ENCODE results near the gene CEP83.
"Not testable (repeated sequence)": the region's sequence is repeated elsewhere in the genome, so short reads cannot be mapped to it uniquely, and the experiment has no call there.

Gene CEP83

GRCh38 chr12:94429633-94430032 is 30.0 kb downstream of the CEP83 start:
- DNase-seq: no peak

GRCh38 chr12:94429191-94429590 is 30.5 kb downstream of the CEP83 start:
- no peak for DNase-seq

GRCh38 chr12:94427501-94428381 is 31.9 kb downstream of the CEP83 start:
- peak; percentile 59 for DNase-seq

- DNase-seq: no peak
These were observed 33.6 kb downstream of the CEP83 start for GRCh38 chr12:94426049-94426448.

- peak; percentile 37 for DNase-seq
These were observed 34.8 kb downstream of the CEP83 start for GRCh38 chr12:94424830-94425229.

GRCh38 chr12:94421868-94422740 is 37.6 kb downstream of the CEP83 start:
- DNase-seq: no peak

GRCh38 chr12:94418517-94418916 is 41.1 kb downstream of the CEP83 start:
- DNase-seq: no peak

- DNase-seq: peak; percentile 23
These were observed 43.1 kb downstream of the CEP83 start for GRCh38 chr12:94416613-94417012.

GRCh38 chr12:94415066-94415465 is 44.6 kb downstream of the CEP83 start:
- DNase-seq: no peak

GRCh38 chr12:94405413-94406116 is 54.1 kb downstream of the CEP83 start:
- DNase-seq: no peak

GRCh38 chr12:94404854-94405253 is 54.8 kb downstream of the CEP83 start:
- no peak for DNase-seq

GRCh38 chr12:94401326-94401725 is 58.3 kb downstream of the CEP83 start:
- no peak for DNase-seq

GRCh38 chr12:94398685-94399084 is 61.0 kb downstream of the CEP83 start:
- DNase-seq: not testable (repeated sequence)

GRCh38 chr12:94397401-94397800 is 62.3 kb downstream of the CEP83 start:
- DNase-seq: no peak

- DNase-seq: not testable (repeated sequence)
These were observed 63.7 kb downstream of the CEP83 start for GRCh38 chr12:94396014-94396413.

GRCh38 chr12:94390130-94390485 is 69.6 kb downstream of the CEP83 start:
- DNase-seq: no peak

- DNase-seq: not testable (repeated sequence)
These were observed 70.1 kb downstream of the CEP83 start for GRCh38 chr12:94389482-94390129.

GRCh38 chr12:94386422-94386821 is 73.2 kb downstream of the CEP83 start:
- no peak for DNase-seq

- no peak for DNase-seq
These were observed 75.6 kb downstream of the CEP83 start for GRCh38 chr12:94384030-94384429.

GRCh38 chr12:94380507-94380906 is 79.2 kb downstream of the CEP83 start:
- DNase-seq: no peak

GRCh38 chr12:94379479-94380113 is 80.1 kb downstream of the CEP83 start:
- DNase-seq: no peak

GRCh38 chr12:94377599-94377998 is 82.1 kb downstream of the CEP83 start:
- DNase-seq: no peak

All from eye (tissue), 1 donor.